ENCODE data around the gene SLAMF6. TPM values are rescaled to one million over a fixed set of nuclear protein-coding genes. Genes with fewer than 3 reads are reported as not detected.

Gene SLAMF6
- total RNA-seq, 3 donors from 2014 or later = 1.1 to 3.2 (median 2.6) TPM

DNA sequence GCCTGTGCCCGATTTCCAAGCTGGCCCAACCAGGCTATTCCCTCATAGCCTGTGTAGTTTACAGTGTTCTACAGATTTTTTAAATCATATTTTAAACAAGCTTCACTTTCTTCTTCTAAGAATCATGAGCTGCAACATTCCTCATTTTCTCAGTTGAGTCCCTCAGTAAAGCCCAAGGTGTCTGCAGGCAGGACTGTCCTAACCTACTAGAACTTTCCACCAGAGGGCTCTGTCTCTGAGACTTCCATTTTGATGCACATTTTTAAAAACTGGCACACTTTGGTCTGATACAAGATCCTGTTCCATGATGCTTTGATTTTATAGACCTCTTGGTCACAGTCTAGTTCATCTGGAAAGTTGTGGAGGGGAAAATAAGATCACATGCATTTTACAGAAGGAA lies 21.6 kb upstream of the SLAMF6 start:
- Histone ChIP-seq H3K4me3 (no peak overlapping the region), H3K27ac (no peak overlapping the region), H3K4me1 (no peaks in the 10 kb centered on the region), H3K36me3 (no peaks in the 10 kb centered on the region), H3K27me3 (no peaks in the 10 kb centered on the region), H3K9me3 (no peaks in the 10 kb centered on the region)
- no peak for DNase-seq (ENCODE audit: low spot score in 2 of 2)
- intact Hi-C loops (cut with DNase I; ENCODE audit: low total_unique reads) = loop anchor here (5.0 kb wide), 1 partner anchor 168 kb away; the partner anchor contains the start of gene CD48
- TF ChIP-seq, protein P1, sequence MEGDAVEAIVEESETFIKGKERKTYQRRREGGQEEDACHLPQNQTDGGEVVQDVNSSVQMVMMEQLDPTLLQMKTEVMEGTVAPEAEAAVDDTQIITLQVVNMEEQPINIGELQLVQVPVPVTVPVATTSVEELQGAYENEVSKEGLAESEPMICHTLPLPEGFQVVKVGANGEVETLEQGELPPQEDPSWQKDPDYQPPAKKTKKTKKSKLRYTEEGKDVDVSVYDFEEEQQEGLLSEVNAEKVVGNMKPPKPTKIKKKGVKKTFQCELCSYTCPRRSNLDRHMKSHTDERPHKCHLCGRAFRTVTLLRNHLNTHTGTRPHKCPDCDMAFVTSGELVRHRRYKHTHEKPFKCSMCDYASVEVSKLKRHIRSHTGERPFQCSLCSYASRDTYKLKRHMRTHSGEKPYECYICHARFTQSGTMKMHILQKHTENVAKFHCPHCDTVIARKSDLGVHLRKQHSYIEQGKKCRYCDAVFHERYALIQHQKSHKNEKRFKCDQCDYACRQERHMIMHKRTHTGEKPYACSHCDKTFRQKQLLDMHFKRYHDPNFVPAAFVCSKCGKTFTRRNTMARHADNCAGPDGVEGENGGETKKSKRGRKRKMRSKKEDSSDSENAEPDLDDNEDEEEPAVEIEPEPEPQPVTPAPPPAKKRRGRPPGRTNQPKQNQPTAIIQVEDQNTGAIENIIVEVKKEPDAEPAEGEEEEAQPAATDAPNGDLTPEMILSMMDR (IDR thresholded peaks at IDR 0.05) = no peak
- TF ChIP-seq POLR2A (IDR thresholded peaks at IDR 0.05) = no peak
- TF ChIP-seq POLR2AphosphoS5 (IDR thresholded peaks at IDR 0.05) = no peak

DNA sequence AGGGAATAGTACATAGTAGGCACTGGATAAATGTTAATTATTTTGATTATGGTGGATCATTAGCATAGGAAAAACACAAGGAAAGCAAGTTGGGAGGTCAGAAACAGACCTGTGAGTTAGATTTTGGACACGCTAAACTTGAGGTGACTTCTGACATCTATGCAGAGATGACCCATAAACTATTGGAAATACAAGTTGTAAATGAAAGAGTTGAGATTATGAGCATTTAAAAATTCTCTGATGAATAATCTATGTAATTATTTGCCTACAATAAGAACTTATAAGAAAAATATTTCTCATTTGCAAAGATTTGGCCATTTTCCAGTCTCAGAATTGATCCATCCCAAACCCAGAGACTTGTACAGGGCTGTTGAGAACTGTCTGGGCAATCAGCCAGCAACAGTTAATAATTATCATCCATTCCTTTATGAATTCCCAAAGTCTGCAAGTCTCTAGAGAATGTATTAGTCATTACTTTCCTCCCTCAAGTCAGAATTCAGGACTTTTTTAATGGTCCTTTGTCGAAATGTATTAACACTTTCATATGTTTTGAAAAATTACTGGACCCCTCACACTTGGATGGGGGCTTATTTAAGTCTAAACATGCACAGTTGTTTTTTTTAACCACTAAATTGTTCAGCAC lies 19.4 kb upstream of the SLAMF6 start:
- H3K27ac ChIP-seq = no peak overlapping the region
- intact Hi-C loops (cut with DNase I; ENCODE audit: low total_unique reads) = loop anchor here (5.0 kb wide), 1 partner anchor 170 kb away; the partner anchor contains the start of gene CD48
- no peaks in the 10 kb centered on the region for H3K4me1 ChIP-seq
- TF ChIP-seq POLR2A (IDR thresholded peaks at IDR 0.05) (no peak), POLR2AphosphoS5 (IDR thresholded peaks at IDR 0.05) (no peak)
- TF ChIP-seq, protein P1 (IDR thresholded peaks at IDR 0.05) = no peak
- H3K9me3 ChIP-seq = no peaks in the 10 kb centered on the region
- DNase-seq (ENCODE audit: low spot score in 2 of 2) = no peak
- no peaks in the 10 kb centered on the region for H3K27me3 ChIP-seq
- H3K36me3 ChIP-seq = no peaks in the 10 kb centered on the region
- no peak overlapping the region for H3K4me3 ChIP-seq

DNA sequence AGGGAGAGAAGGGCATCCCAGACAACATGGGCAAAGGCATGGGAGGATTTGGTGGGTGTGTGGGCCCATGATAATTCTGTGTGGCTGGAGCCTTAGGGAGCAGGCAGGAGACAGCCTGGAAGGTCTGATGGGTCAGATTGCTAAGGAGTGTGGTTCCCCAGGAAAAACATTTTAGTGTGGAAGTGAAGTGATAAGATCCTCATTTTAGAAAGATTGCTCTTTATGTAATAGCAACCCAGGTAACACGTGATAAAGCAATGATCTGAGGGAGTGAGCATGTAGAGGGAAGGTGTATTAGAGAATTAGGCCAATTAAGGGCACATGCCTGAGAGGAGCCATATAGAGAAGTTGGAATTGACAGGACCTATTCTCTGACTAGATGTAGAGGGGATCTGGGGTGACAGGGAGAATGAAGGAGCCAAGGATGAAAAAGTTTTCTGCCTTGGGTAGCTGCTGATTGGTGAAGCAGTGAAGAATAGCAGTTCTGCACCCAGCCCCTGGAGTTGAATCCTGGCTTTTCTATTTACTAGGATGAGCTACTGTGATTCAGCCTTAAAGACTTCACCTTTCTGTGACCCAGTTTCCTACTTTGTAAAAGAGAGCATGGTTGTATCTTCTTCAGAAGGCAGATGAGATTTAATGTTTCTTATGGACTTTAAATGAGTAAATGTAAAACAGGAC lies 18.7 kb upstream of the SLAMF6 start:
- Histone ChIP-seq H3K4me3 (no peak overlapping the region), H3K4me1 (no peaks in the 10 kb centered on the region), H3K9me3 (peaks cover 0 to 4% of the 10 kb centered on the region in 2 donors), H3K36me3 (no peaks in the 10 kb centered on the region), H3K27me3 (no peaks in the 10 kb centered on the region), H3K27ac (no peak overlapping the region)
- no peak for TF ChIP-seq POLR2AphosphoS5 (IDR thresholded peaks at IDR 0.05)
- TF ChIP-seq, protein P1 (IDR thresholded peaks at IDR 0.05) = no peak
- TF ChIP-seq POLR2A (IDR thresholded peaks at IDR 0.05) = no peak
- DNase-seq (ENCODE audit: low spot score in 2 of 2) = no peak
- intact Hi-C loops (cut with DNase I; ENCODE audit: low total_unique reads) = loop anchor here (5.0 kb wide), 1 partner anchor 171 kb away; the partner anchor contains the start of gene CD48

DNA sequence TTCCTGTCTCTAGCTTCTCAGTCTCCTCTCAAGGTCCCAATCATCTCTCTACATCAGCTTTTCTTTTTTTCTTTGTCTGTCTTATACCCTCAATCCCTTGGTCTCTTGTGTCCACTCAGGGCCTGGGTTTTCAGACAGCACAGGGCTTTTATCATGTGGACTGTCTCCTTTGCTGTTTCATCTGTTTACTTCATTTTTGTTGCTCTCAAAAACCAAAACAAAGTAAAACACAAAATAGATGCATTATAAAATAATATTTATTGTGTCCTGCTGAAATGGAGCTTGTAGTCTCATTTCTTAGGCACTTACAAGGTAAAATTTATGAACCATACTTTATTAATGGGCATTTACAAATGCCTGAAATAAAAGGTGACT lies 17.8 kb upstream of the SLAMF6 start:
- intact Hi-C loops (cut with DNase I; ENCODE audit: low total_unique reads) = loop anchor here (5.0 kb wide), 1 partner anchor 171 kb away; the partner anchor contains the start of gene CD48
- Histone ChIP-seq H3K9me3 (peaks cover 0 to 13% of the 10 kb centered on the region in 2 donors), H3K36me3 (no peaks in the 10 kb centered on the region), H3K4me3 (no peak overlapping the region), H3K27ac (no peak overlapping the region), H3K4me1 (no peaks in the 10 kb centered on the region), H3K27me3 (no peaks in the 10 kb centered on the region)
- no peak for DNase-seq (ENCODE audit: low spot score in 2 of 2)
- TF ChIP-seq POLR2A (IDR thresholded peaks at IDR 0.05) = no peak
- TF ChIP-seq POLR2AphosphoS5 (IDR thresholded peaks at IDR 0.05) = no peak
- TF ChIP-seq, protein P1 (IDR thresholded peaks at IDR 0.05) = no peak

Measured in breast epithelium (tissue), 4 donors.